GM12892 (cell line): ENCODE results near the gene TNFAIP2.

Experiments used
- POLR2A ChIP-seq: IDR thresholded peaks from 2 replicates; pipeline ENCODE4 v1.6.1; 2011; ENCODE audit warnings: low read depth, low read length, control low read depth
- POLR2AphosphoS5 ChIP-seq: IDR thresholded peaks from 2 replicates; pipeline ENCODE4 v1.6.1; 2011; ENCODE audit warnings: low read depth, low read length, control low read depth
- TAF1 ChIP-seq: IDR thresholded peaks from 2 replicates; pipeline ENCODE4 v1.6.1; 2011; ENCODE audit warnings: low read depth, mild to moderate bottlenecking, control low read depth, low read length, borderline replicate concordance

GRCh38 chr14:103164006-103164405 lies 40.7 kb downstream of the TNFAIP2 start:
- no peak for TF ChIP-seq POLR2AphosphoS5
- TF ChIP-seq TAF1 = no peak
- no peak for TF ChIP-seq POLR2A
